Endothelial cell of umbilical vein (primary cell): ENCODE measurements around the gene TRABD.

Source experiments
- CTCF ChIP-seq, 2 donors: IDR thresholded peaks; 1 replicate in 1 of 2; 2 replicates in 1 of 2; pipeline ENCODE4 v1.5.1; 2011; ENCODE audit warnings: low read length in 2 of 2, mild to moderate bottlenecking in 2 of 2, moderate library complexity in 2 of 2, control low read depth in 1 of 2, inconsistent platforms in 1 of 2, low read depth in 1 of 2; ENCODE audit not compliant: insufficient read depth in 1 of 2; ENCODE audit errors: extremely low read depth in 1 of 2
- EZH2 ChIP-seq: IDR thresholded peaks from 2 replicates; pipeline ENCODE4 v1.6.1; 2012; ENCODE audit warnings: borderline replicate concordance, low read depth, mild to moderate bottlenecking, moderate library complexity, low read length, inconsistent platforms; ENCODE audit not compliant: severe bottlenecking
- MAX ChIP-seq: IDR thresholded peaks from 2 replicates; pipeline ENCODE4 v1.6.1; 2011; ENCODE audit not compliant: insufficient read depth, insufficient read length
- MYC ChIP-seq: IDR thresholded peaks from one replicate; pipeline ENCODE4 v1.6.1; 2011; ENCODE audit warnings: mild to moderate bottlenecking, low read depth, low read length
- POLR2A ChIP-seq: IDR thresholded peaks from 2 replicates; pipeline ENCODE4 v1.6.1; 2012; ENCODE audit warnings: low read depth, mild to moderate bottlenecking, control low read depth, low read length
- POLR2AphosphoS5 ChIP-seq: IDR thresholded peaks from 2 replicates; pipeline ENCODE4 v1.6.1; 2012; ENCODE audit warnings: low read depth, mild to moderate bottlenecking, control low read depth, low read length, moderate library complexity; ENCODE audit not compliant: insufficient read depth

DNA sequence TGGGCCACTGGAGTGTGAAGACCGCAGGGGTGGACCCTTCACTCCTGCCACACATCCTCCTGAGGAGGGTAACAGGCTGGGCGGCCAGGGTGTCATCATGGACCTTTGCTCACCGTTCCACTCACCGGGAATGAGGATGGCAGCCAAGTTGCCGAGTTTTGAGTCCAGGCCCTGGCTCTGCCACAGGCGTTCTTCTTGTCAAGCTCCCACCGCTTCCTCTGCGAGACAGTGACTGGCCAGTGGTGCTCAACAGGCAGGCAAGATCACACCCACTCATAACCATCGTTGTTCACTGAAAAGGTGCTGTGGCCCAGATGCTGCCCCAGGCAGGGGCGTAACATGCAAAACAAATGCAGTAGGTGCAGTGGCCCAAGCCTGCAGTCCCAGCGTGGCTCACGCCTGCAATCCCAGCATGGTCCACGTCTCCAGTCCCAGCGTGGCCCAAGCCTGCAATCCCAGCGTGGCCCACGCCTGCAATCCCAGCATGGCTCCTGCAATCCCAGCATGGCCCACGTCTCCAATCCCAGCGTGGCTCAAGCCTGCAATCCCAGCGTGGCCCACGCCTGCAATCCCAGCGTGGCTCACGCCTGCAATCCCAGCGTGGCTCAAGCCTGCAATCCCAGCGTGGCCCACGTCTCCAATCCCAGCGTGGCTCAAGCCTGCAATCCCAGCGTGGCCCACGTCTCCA, 20.1 kb upstream of the TRABD start:
- TF ChIP-seq CTCF (IDR thresholded peaks at IDR 0.05; ENCODE audit: extremely low read depth in 1 of 2, insufficient read depth in 1 of 2, low read depth in 1 of 2, low read length in 2 of 2) = no peak
- TF ChIP-seq EZH2 = no peak
- TF ChIP-seq POLR2AphosphoS5 = no peak
- TF ChIP-seq POLR2A = no peak
- TF ChIP-seq MAX = no peak
- TF ChIP-seq MYC = no peak
